CD4-positive, alpha-beta T cell treated with Interleukin-15 for 1 hour (primary cell): ENCODE results near the gene PDLIM5.
"Not testable (repeated sequence)": the region's sequence is repeated elsewhere in the genome, so short reads cannot be mapped to it uniquely, and the experiment has no call there.

Source experiments
- DNase-seq: peaks from one replicate; pipeline ENCODE4 v3.0.0-alpha.2; 2020

The PDLIM5 gene

GRCh38 chr4:94504545-94504944 is 52.8 kb downstream of the PDLIM5 start:
- DNase-seq, result no peak

GRCh38 chr4:94506822-94507221 is 55.1 kb downstream of the PDLIM5 start:
- no peak for DNase-seq

- no peak for DNase-seq
These were observed 55.5 kb downstream of the PDLIM5 start for GRCh38 chr4:94507281-94507680.

GRCh38 chr4:94507708-94508107 is 56.0 kb downstream of the PDLIM5 start:
- DNase-seq, result no peak

- DNase-seq, result no peak
These were observed 56.6 kb downstream of the PDLIM5 start for GRCh38 chr4:94508296-94508695.

GRCh38 chr4:94508806-94509205 is 57.1 kb downstream of the PDLIM5 start:
- no peak for DNase-seq

GRCh38 chr4:94511591-94511990 is 59.8 kb downstream of the PDLIM5 start:
- no peak for DNase-seq

GRCh38 chr4:94513532-94513931 is 61.8 kb downstream of the PDLIM5 start:
- DNase-seq, result not testable (repeated sequence)

GRCh38 chr4:94515365-94515764 is 63.6 kb downstream of the PDLIM5 start:
- DNase-seq, result no peak

GRCh38 chr4:94516067-94516466 is 64.3 kb downstream of the PDLIM5 start:
- no peak for DNase-seq

GRCh38 chr4:94516999-94517398 is 65.3 kb downstream of the PDLIM5 start:
- no peak for DNase-seq

- DNase-seq, result no peak
These were observed 65.8 kb downstream of the PDLIM5 start for GRCh38 chr4:94517492-94517891.

- no peak for DNase-seq
These were observed 67.3 kb downstream of the PDLIM5 start for GRCh38 chr4:94519019-94519418.

GRCh38 chr4:94519925-94520789 is 68.4 kb downstream of the PDLIM5 start:
- DNase-seq, result no peak

- no peak for DNase-seq
These were observed 71.4 kb downstream of the PDLIM5 start for GRCh38 chr4:94523033-94523580.

- DNase-seq, result no peak
These were observed 71.9 kb downstream of the PDLIM5 start for GRCh38 chr4:94523617-94524016.

- no peak for DNase-seq
These were observed 74.4 kb downstream of the PDLIM5 start for GRCh38 chr4:94525993-94526728.

GRCh38 chr4:94527556-94528233 is 76.0 kb downstream of the PDLIM5 start:
- no peak for DNase-seq

GRCh38 chr4:94528792-94529451 is 77.2 kb downstream of the PDLIM5 start:
- DNase-seq, result no peak

GRCh38 chr4:94530073-94530472 is 78.3 kb downstream of the PDLIM5 start:
- no peak for DNase-seq

- DNase-seq, result no peak
These were observed 80.4 kb downstream of the PDLIM5 start for GRCh38 chr4:94531991-94532789.
